Prostate gland (tissue), 2 donors: ENCODE data around the gene PRDX1.
A peak's percentile ranks its signal among the peaks of the same experiment; 100 is the strongest.

Experiments
- POLR2A ChIP-seq: fragments of 450-650 bp; IDR thresholded peaks from one replicate; pipeline ENCODE4 v1.6.1; 2016; ENCODE audit warnings: antibody characterized with exemption, mild to moderate bottlenecking
- POLR2AphosphoS5 ChIP-seq: sonication (generic); formaldehyde crosslinking; IDR thresholded peaks from one replicate; pipeline ENCODE4 v1.6.1; 2017; ENCODE audit warnings: antibody characterized with exemption
- TF ChIP-seq, protein P1 (sequence below), 4 experiments: fragments of 200-600 bp in 2 of 4; fragments of 450-650 bp in 2 of 4; sonication (generic) in 2 of 4; IDR thresholded peaks; 1 replicate in 3 of 4; 2 replicates in 1 of 4; pipeline ENCODE4 v1.5.1; 2016 to 2019; ENCODE audit warnings: antibody characterized with exemption in 4 of 4, mild to moderate bottlenecking in 2 of 4, moderate library complexity in 2 of 4

DNA sequence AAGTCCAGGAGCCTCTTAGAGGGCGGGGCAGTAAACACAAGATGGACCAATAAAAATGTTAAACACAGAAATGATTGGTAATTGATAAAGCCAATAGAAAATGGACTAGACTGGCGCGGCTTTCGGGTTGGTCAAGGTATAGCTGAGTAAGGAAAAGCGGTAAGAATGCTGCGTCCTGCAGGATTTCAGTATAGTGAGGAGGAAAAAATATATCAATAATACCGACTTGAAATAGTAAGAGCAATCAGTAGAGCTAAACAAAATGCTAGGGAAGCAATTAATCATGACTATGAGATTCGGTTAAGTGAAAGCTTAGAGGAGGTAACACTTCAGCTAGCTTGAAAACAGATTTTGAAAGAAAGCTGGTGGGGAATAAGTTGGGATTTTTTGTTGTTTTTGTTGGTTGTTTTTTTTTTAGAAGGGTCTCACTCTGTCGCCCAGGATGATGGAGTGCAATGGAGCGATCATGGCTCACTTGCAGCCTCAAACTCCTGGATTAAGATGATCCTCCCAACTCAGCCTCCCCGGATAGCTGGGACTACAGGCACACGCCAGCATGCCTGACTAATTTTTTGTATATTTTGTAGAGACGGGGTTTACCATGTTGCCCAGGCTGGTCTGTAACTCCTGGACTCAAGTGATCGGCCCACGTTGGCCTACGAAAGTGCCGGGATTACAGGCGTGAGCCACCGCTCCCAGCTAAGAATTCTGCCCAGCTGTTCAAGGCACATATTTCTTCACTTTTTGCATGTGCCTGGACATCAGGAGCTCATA lies 30.0 kb downstream of the PRDX1 start:
- TF ChIP-seq, protein P1, sequence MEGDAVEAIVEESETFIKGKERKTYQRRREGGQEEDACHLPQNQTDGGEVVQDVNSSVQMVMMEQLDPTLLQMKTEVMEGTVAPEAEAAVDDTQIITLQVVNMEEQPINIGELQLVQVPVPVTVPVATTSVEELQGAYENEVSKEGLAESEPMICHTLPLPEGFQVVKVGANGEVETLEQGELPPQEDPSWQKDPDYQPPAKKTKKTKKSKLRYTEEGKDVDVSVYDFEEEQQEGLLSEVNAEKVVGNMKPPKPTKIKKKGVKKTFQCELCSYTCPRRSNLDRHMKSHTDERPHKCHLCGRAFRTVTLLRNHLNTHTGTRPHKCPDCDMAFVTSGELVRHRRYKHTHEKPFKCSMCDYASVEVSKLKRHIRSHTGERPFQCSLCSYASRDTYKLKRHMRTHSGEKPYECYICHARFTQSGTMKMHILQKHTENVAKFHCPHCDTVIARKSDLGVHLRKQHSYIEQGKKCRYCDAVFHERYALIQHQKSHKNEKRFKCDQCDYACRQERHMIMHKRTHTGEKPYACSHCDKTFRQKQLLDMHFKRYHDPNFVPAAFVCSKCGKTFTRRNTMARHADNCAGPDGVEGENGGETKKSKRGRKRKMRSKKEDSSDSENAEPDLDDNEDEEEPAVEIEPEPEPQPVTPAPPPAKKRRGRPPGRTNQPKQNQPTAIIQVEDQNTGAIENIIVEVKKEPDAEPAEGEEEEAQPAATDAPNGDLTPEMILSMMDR (IDR thresholded peaks at IDR 0.05) = no peak
- TF ChIP-seq POLR2A (no peak), POLR2AphosphoS5 (peak; percentile 26)
